Activated T-cell treated with anti-CD3 and anti-CD28 coated beads for 1 hour (primary cell): ENCODE results near the gene GARIN5B.
"Not testable (repeated sequence)": the region's sequence is repeated elsewhere in the genome, so short reads cannot be mapped to it uniquely, and the experiment has no call there.

Experiments used
- DNase-seq: peaks from one replicate; pipeline ENCODE4 v3.0.0-alpha.2; 2020; ENCODE audit warnings: low read depth

The GARIN5B gene

DNA sequence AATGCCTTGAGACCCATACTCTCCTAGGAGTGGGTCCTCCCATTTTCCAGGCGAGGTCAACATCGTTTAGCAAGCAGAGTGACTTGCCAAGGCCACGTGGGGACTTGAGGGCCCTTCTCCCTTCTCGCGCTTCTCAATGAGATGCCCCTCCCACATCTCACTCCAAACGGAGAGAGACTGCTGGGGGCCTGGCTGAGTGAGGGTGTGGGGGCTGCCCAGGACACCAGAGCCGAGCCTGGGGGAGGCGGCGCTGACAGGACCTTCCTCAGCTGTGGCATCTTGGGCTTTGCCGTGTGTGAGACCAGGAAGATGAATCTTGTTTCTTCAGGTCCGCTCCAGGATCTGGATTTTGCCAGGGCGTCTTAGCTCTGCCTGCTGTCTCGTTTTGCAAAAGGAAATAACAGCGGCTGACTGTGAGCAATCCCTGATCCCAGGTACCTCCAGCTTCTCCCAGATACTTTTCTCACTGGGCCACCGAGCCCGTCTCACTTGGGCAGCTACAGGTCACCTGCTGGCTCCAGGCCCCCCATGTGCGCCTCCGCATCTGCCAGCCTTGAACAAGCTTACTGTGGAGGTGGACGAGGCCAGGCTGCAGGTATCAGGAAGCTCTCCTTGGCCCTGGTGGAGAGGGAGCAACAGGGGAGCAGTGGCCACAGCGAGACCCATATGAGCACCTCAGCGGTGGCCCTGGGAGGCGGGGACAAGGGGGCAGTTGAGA lies 14.6 kb downstream of the GARIN5B start:
- no peak for DNase-seq

DNA sequence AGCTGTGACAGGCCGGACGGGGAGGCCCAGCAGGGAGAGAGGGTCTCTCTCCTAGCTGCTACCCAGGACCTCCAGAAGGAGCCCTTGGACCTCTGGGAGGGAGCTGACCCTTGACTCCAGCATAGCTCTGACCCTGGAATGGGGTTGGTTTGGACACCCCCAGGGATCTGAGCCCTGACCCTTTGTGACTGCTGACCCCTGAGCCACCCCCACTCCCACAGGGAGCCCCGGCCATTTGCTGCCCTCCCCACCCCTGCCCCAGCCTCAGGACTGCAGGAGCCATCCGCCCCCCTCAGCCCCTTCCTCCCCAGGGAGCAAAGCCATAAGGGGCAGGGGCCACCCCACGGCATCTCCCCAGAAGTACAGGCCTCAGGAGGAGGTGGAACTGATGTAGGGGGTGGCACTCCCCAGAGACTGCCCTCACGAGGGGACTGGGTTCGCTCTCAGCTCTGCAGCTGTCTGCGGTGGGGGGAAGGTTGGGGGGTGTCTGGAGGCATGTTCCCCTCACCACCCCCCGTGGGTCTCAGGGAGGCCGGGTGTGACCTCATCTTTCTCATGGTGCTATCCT lies 15.5 kb downstream of the GARIN5B start:
- DNase-seq = no peak

GRCh38 chr19:55346725-55347441 lies 16.2 kb downstream of the GARIN5B start:
- no peak for DNase-seq

DNA sequence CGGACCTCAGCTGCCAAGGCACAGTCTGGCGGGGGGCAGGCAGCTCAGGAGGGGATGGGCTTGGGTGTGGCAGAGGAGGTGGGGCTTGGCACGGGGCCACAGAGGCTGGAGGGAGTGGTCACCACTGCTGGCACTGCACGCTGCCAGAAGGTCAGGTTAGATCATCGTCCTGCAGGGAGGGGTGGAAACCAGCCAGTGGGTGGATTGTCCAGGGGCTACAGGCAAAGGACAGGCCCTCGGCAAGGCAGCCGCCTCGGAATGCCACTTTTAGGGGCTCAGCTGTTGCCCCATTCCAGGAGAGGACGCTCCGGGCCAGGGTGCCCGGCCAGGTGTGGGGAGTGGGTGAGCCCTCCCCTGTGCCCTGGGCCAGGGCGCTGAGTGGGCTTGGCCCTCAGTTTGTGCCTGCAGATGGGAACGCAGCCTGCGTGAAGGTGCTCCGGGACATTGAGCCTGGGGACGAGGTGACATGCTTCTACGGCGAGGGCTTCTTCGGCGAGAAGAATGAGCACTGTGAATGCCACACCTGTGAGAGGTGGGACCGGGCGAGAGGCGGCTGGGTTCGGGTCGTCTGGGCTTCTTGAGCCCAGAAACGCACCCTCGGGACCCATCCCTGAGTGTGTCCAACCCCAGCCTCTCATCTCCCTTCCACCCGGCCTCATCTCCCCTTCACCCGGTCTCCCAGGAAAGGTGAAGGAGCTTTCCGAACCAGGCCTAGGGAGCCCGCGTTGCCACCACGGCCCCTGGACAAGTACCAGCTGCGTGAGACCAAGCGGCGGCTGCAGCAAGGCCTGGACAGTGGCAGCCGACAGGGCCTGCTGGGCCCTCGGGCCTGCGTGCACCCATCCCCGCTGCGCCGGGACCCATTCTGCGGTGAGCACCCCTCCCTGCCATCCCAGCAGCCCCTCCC lies 17.0 kb downstream of the GARIN5B start:
- no peak for DNase-seq

DNA sequence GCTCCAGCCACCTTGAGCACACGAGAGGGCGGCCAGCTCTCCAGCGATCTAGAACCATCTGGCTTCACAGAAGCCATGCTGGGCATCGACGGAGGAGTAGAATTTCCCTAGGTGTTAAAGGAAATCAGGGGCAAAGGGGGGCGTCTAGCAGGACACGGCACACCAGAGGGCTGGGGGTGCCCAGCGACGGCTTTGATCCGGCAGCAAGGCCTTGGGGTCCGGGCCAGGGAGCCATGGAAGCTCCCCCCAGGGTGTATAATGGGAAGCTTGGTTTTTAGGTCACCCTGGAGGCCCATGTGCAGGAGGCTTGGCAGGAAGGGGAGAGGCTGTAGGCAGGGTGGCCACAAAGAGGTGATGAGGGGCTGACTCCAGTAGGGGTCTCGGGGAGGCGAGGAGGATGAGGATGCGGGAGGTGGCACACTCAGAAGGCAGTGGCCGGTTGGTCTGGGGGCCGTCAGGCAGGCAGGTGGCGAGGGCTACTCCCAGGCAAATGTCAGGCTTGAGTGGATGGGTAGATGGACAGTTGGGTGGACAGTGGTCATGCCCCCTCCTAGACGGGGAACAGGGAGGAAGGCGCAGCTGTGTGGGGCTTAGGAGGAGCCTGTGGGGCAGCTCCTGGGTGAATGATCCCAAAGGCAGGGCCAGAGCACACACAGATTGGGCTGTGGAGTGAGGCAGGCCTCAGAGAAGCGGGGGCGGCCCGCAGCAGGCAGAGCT lies 17.8 kb downstream of the GARIN5B start:
- no peak for DNase-seq

DNA sequence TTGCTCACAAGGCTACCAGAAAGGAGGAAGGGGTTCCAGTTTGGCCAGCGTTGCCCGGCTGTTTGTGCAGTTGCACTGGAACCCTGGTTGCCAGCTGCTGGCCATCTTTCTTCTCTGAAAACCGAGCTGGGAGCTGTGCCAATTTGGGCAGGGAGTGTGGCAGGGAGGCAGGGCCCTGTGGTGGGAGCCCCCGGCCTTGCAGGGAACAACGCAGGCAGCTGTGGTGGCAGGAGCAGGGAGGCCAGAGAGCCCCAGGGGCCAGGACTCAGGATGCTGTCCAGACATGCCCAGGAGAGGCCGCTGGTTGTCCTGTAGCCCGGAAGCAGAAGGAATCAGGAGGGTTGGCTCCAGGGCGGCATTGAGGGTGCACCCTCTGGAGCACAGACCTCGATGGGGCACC lies 18.6 kb downstream of the GARIN5B start:
- no peak for DNase-seq

DNA sequence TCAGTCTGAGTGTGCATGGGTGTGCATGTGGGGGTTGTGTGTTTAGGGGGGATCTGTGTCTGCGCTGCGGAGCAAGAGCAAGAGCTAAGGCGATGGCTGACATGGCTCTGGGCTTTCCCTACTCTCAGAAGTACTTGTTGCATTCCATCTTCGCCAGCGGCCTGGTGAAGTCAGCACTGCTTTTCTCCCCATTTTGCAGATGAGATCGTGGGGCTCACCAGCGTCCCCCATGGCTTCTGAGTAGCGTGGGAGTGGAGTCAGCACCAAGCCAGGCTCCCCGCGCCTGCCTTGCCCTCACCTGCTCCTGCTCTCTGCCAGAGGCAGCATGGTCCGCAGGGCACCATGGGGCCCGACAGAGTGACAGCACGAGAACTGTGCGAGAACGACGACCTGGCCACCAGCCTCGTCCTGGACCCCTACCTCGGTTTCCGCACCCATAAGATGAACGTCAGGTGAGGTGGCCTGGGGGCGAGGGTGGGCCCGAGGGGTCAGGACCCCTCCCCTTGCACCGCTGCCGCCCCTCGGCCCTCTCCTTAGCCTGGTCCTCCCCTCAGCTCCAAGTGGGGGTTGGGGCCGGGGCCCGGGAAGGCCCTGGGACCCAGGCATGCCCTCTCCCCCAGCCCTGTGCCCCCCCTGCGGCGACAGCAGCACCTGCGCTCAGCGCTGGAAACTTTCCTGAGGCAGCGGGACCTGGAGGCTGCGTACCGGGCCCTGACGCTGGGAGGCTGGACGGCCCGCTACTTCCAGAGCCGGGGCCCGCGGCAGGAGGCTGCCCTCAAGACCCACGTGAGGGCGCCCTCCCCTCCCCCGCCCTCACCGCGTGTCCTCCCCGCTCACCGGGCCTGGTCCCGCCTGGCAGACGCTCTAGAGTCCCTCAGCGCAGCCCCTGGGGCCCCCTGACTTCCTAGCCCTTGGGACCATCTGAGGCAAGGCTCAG lies 21.2 kb downstream of the GARIN5B start:
- no peak for DNase-seq

DNA sequence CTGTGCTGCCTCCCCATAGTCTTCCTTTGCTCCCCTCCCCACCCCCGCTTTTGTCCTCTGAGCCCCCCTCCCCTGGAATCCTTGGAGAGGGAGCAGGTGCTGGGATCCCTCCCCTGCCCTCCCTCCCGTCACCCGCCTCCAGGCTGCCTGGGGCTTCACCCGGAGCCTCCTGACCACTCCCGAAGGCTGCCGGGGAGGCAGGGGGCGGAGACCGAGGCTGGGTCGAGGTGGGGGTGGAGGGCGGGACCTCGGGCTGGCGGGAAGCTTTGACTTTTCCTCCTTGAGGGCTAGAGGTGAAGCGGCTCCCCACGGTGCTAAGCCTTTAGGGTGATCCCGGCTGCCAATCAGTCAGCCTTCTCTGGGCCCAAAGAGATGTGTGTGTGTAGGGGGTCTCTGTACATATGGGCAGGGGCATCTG lies 21.9 kb downstream of the GARIN5B start:
- no peak for DNase-seq

DNA sequence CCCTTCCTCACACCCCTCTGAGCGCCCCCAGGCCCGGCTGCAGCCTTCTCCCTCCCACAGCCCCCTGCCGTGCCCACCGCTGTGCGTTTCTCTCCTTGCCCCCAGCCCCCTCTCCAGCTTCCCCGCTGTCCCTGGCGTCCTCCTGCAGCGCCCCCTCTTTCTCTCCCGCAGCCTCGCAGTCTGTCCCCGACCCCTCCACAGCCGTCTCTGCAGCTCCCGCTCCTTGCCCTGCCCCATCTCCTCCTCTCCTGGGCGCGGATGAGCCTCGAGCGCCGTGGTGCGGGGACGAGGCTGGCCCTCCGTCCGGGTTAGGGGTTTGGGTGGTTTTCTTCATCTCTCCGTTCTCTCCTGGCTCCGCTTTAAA lies 22.3 kb downstream of the GARIN5B start:
- DNase-seq = no peak

GRCh38 chr19:55339889-55340783 lies 22.9 kb downstream of the GARIN5B start:
- DNase-seq = no peak

- peak; percentile 100 for DNase-seq
Observed at GRCh38 chr19:55339105-55339888, 23.8 kb downstream of the GARIN5B start, which contains the start of gene KMT5C. TSS of gene KMT5C (plus strand) at chr19:55339876. CDS start at chr19:55341937, 2,061 bp downstream.

DNA sequence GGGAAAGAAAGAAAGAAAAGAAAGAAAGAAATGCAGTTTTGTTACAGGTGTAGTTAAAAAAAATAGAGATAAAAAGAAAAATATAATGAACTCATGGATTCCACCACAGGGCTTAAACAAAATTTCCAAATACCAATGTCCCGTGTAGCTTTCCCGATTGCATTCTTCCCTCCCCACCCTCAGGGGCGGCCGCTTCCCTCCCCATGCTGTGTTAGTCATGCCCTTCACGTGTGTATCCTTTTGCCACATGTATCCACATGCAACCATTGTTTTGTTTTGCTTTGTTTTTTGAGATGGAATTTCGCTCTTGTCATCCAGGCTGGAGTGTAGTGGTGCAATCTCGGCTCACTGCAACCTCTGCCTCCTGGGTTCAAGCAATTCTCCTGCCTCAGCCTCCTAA lies 27.0 kb downstream of the GARIN5B start:
- DNase-seq = no peak

DNA sequence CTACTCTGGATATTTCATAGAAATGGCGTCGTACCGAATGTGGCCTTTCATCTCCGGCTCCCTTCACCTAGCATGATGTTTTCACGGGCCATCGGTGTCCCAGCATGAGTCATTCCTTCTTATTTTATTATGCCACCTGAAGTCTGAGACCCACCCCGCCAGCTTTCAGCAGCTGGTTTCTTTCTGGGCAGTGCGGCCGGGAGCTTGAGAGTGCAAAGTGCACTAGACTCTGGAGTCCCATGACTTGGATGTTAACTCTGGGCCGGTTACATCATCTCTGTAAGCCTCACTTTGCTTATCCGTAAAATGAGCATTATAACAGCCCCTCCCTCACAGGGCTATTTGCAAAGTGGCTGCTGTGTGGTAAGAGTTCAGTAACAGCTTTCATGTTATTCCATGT lies 29.2 kb downstream of the GARIN5B start:
- DNase-seq = no peak

- DNase-seq = not testable (repeated sequence)
Observed at GRCh38 chr19:55329791-55330190, 33.3 kb downstream of the GARIN5B start.

GRCh38 chr19:55328774-55329318 lies 34.2 kb downstream of the GARIN5B start:
- DNase-seq = not testable (repeated sequence)

- DNase-seq = no peak
Observed at GRCh38 chr19:55325172-55325571, 37.9 kb downstream of the GARIN5B start, which contains the start of gene TMEM150B. TSS of gene TMEM150B (minus strand) at chr19:55325341. CDS start at chr19:55321036, 4,305 bp downstream.

- no peak for DNase-seq
Observed at GRCh38 chr19:55324662-55325061, 38.4 kb downstream of the GARIN5B start.
